ENCODE data around the gene CMA1.
"Not testable (repeated sequence)": the region's sequence is repeated elsewhere in the genome, so short reads cannot be mapped to it uniquely, and the experiment has no call there.

CMA1 gene

GRCh38 chr14:24481622-24482324, 26.3 kb downstream of the CMA1 start:
- TF ChIP-seq CTCF (IDR thresholded peaks at IDR 0.05; ENCODE audit: low read depth, low read length): peak; percentile 55
- H3K4me3 ChIP-seq (ENCODE audit: low read depth, low read length): no peak overlapping the region
- in situ Hi-C loops (cut with HindIII; ENCODE audit: low sequenced_read_pairs): no loop called here
- no peak for DNase-seq (ENCODE audit: low read depth, low spot score)

GRCh38 chr14:24479999-24480398, 28.1 kb downstream of the CMA1 start:
- H3K4me3 ChIP-seq (ENCODE audit: low read depth, low read length); DNase-seq (ENCODE audit: low read depth, low spot score); in situ Hi-C loops (cut with HindIII; ENCODE audit: low sequenced_read_pairs): not testable (repeated sequence)

DNA sequence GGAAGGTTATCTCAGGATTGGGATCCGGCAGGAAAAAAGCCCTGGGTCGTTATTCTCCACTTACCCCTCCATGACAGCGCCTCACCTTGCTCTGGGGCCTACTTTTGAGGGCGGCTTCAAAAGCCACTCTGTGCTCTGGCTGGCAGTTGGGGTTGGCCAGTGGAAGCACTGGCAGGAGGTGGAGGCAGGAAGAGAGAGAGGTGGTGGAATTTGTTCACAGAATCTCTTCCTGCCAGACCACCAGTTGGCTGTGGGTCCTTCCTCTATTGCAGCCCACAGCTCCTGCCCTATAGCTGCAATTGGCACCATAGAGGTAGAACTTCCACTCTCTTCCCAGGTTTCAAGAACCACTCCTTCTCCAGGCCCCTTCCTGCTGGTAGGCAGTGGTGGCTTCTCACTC, 32.8 kb downstream of the CMA1 start:
- no peak overlapping the region for H3K4me3 ChIP-seq (ENCODE audit: low read depth, low read length)
- no peak for DNase-seq (ENCODE audit: low read depth, low spot score)
- TF ChIP-seq CTCF (IDR thresholded peaks at IDR 0.05; ENCODE audit: low read depth, low read length): no peak
- in situ Hi-C loops (cut with HindIII; ENCODE audit: low sequenced_read_pairs): no loop called here

DNA sequence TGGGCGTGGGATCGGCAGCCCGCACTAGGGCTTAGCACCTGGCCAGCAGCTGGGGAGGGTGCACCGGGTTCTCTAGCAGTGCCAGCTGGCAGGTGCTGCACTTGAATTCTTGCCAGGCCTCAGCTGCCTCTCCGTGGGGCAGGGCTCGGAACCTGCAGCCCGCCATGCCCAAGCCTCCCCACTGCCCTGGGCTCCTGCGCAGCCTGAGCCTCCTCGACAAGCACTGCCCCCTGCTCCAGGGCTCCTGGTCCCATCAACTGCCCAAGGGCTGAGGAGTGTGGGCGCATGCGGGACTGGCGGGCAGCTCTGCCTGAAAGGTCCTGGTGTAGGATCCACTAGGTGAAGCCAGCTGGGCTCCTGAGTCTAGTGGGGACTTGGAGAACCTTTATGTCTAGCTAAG, 34.9 kb downstream of the CMA1 start:
- no peak for TF ChIP-seq CTCF (IDR thresholded peaks at IDR 0.05; ENCODE audit: low read depth, low read length)
- in situ Hi-C loops (cut with HindIII; ENCODE audit: low sequenced_read_pairs): no loop called here
- DNase-seq (ENCODE audit: low read depth, low spot score): no peak
- no peak overlapping the region for H3K4me3 ChIP-seq (ENCODE audit: low read depth, low read length)

DNA sequence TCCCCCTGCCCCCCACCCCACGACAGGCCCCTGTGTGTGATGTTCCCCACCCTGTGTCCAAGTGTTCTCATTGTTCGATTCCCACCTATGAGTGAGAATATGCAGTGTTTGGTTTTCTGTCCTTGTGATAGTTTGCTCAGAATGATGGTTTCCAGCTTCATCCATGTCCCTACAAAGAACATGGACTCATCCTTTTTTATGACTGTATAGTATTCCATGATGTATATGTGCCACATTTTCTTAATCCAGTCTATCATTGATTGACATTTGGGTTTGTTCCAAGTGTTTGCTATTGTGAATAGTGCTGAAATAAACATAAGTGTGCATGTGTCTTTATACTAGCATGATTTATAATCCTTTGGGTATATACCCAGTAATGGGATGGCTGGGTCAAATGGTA, 37.6 kb downstream of the CMA1 start:
- H3K4me3 ChIP-seq (ENCODE audit: low read depth, low read length); in situ Hi-C loops (cut with HindIII; ENCODE audit: low sequenced_read_pairs); DNase-seq (ENCODE audit: low read depth, low spot score): not testable (repeated sequence)

GRCh38 chr14:24465805-24466204, 42.3 kb downstream of the CMA1 start:
- no peak for DNase-seq (ENCODE audit: low read depth, low spot score)
- no peak for TF ChIP-seq CTCF (IDR thresholded peaks at IDR 0.05; ENCODE audit: low read depth, low read length)

DNA sequence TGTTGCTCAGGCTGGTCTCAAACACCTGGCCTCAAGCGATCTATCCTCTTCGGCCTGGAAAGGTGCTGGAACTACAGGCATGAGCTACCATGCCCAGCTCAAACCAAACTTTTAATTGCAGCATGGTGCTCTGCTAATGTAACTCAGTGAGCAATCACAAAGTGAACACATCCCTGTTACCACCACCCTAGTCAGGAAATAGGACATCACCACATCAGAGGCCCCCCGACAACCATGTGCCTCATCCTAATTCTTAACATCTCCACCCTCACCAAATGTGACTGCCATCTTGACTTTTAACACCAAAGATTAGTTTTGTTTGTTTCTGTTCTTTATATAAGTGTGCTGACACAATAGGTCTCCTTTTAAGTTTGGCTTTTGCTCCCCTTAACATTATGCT, 42.7 kb downstream of the CMA1 start:
- no peak overlapping the region for H3K4me3 ChIP-seq (ENCODE audit: low read depth, low read length)
- TF ChIP-seq CTCF (IDR thresholded peaks at IDR 0.05; ENCODE audit: low read depth, low read length): no peak
- in situ Hi-C loops (cut with HindIII; ENCODE audit: low sequenced_read_pairs): no loop called here
- no peak for DNase-seq (ENCODE audit: low read depth, low spot score)

More at GRCh38 chr14:24465805-24466204, 42.3 kb downstream of the CMA1 start:
- H3K4me3 ChIP-seq (ENCODE audit: low read depth, low read length): no peak overlapping the region
- in situ Hi-C loops (cut with HindIII; ENCODE audit: low sequenced_read_pairs): no loop called here
